ENCODE measurements around the gene RAPH1.

Gene RAPH1

GRCh38 chr2:203535078-203535783 is at the start of gene RAPH1:
RAPH1 (minus strand) TSS chr2:203535301; CDS start chr2:203495353, 39,948 bp downstream.
- no peaks in the 10 kb centered on the region for H3K36me3 ChIP-seq
- H3K4me1 ChIP-seq, result peaks cover 0 to 35% (median 0%) of the 10 kb centered on the region in 4 donors
- H3K4me3 ChIP-seq, result peak within 1 kb of the TSS; percentile 99
- peak in 1 of 2 experiments; percentile 7 for TF ChIP-seq CTCF (IDR thresholded peaks at IDR 0.05)
- H3K9me3 ChIP-seq, result no peaks in the 10 kb centered on the region
- DNase-seq, result peak; percentile 78 to 89
- intact Hi-C loops (cut with DNase I; ENCODE audit: low total_unique reads), result loop anchor here (5.0 kb wide), 1 partner anchor 47 kb away; no protein-coding TSS in a partner anchor
- H3K27me3 ChIP-seq, result no peaks in the 10 kb centered on the region
- H3K27ac ChIP-seq, result peak within 1 kb of the TSS; percentile 90 to 95

- Histone ChIP-seq H3K9me3 (no peaks in the 10 kb centered on the region), H3K4me1 (peaks cover 3 to 62% (median 39%) of the 10 kb centered on the region in 4 donors), H3K27ac (peak overlapping the region; percentile 69 to 76), H3K4me3 (no peak overlapping the region), H3K36me3 (no peaks in the 10 kb centered on the region), H3K27me3 (no peaks in the 10 kb centered on the region)
- no peak for DNase-seq
- no peak for TF ChIP-seq CTCF (IDR thresholded peaks at IDR 0.05)
- intact Hi-C loops (cut with DNase I; ENCODE audit: low total_unique reads), result loop anchor here (5.0 to 10.0 kb wide), 2 partner anchors 47 to 100 kb away; partner anchors contain the start of gene RAPH1
These were observed 49.7 kb upstream of the RAPH1 start for GRCh38 chr2:203584784-203585183.

GRCh38 chr2:203583701-203584100 is 48.6 kb upstream of the RAPH1 start:
- no peaks in the 10 kb centered on the region for H3K9me3 ChIP-seq
- H3K27ac ChIP-seq, result peak overlapping the region; percentile 69 to 76
- no peaks in the 10 kb centered on the region for H3K36me3 ChIP-seq
- TF ChIP-seq CTCF (IDR thresholded peaks at IDR 0.05), result no peak
- intact Hi-C loops (cut with DNase I; ENCODE audit: low total_unique reads), result loop anchor here (5.0 to 10.0 kb wide), 2 partner anchors 46 to 101 kb away; partner anchors contain the start of gene RAPH1
- peaks cover 3 to 73% (median 48%) of the 10 kb centered on the region in 4 donors for H3K4me1 ChIP-seq
- no peaks in the 10 kb centered on the region for H3K27me3 ChIP-seq
- no peak for DNase-seq
- no peak overlapping the region for H3K4me3 ChIP-seq

GRCh38 chr2:203583084-203583695 is 48.1 kb upstream of the RAPH1 start:
- Histone ChIP-seq H3K27me3 (no peaks in the 10 kb centered on the region), H3K9me3 (no peaks in the 10 kb centered on the region), H3K27ac (peak overlapping the region; percentile 69 to 76), H3K36me3 (no peaks in the 10 kb centered on the region), H3K4me1 (peaks cover 3 to 73% (median 53%) of the 10 kb centered on the region in 4 donors), H3K4me3 (no peak overlapping the region)
- no peak for DNase-seq
- no peak for TF ChIP-seq CTCF (IDR thresholded peaks at IDR 0.05)
- intact Hi-C loops (cut with DNase I; ENCODE audit: low total_unique reads), result loop anchor here (5.0 to 10.0 kb wide), 2 partner anchors 46 to 102 kb away; partner anchors contain the start of gene RAPH1

GRCh38 chr2:203582468-203582867 is 47.4 kb upstream of the RAPH1 start:
- no peaks in the 10 kb centered on the region for H3K36me3 ChIP-seq
- intact Hi-C loops (cut with DNase I; ENCODE audit: low total_unique reads), result loop anchor here (5.0 to 10.0 kb wide), 2 partner anchors 45 to 102 kb away; partner anchors contain the start of gene RAPH1
- peak overlapping the region in 1 of 2 donors; percentile 10 for H3K4me3 ChIP-seq
- TF ChIP-seq CTCF (IDR thresholded peaks at IDR 0.05), result no peak
- H3K4me1 ChIP-seq, result peaks cover 3 to 74% (median 54%) of the 10 kb centered on the region in 4 donors
- DNase-seq, result no peak
- H3K9me3 ChIP-seq, result no peaks in the 10 kb centered on the region
- peak overlapping the region; percentile 69 to 76 for H3K27ac ChIP-seq
- no peaks in the 10 kb centered on the region for H3K27me3 ChIP-seq

Data from tibial artery (tissue), 4 donors.